ENCODE results near the gene RIMBP2.

Gene RIMBP2

GRCh38 chr12:130478786-130479185 is 237.3 kb downstream of the RIMBP2 start:
- DNase-seq = no peak

GRCh38 chr12:130477701-130478100 is 238.4 kb downstream of the RIMBP2 start:
- DNase-seq = no peak

GRCh38 chr12:130477266-130477665 is 238.8 kb downstream of the RIMBP2 start:
- no peak for DNase-seq

- DNase-seq = no peak
Observed at GRCh38 chr12:130476451-130477135, 239.5 kb downstream of the RIMBP2 start.

- no peak for DNase-seq
Observed at GRCh38 chr12:130474599-130475269, 241.4 kb downstream of the RIMBP2 start.

- no peak for DNase-seq
Observed at GRCh38 chr12:130473266-130473665, 242.8 kb downstream of the RIMBP2 start.

GRCh38 chr12:130470969-130471368 is 245.1 kb downstream of the RIMBP2 start:
- no peak for DNase-seq

- no peak for DNase-seq
Observed at GRCh38 chr12:130469552-130469951, 246.5 kb downstream of the RIMBP2 start.

GRCh38 chr12:130468700-130469245 is 247.3 kb downstream of the RIMBP2 start:
- DNase-seq = no peak

- DNase-seq = no peak
Observed at GRCh38 chr12:130468186-130468585, 247.9 kb downstream of the RIMBP2 start.

- DNase-seq = no peak
Observed at GRCh38 chr12:130465626-130466025, 250.5 kb downstream of the RIMBP2 start.

GRCh38 chr12:130465046-130465445 is 251.1 kb downstream of the RIMBP2 start:
- DNase-seq = no peak

GRCh38 chr12:130463818-130464670 is 252.1 kb downstream of the RIMBP2 start:
- DNase-seq = no peak

GRCh38 chr12:130463275-130463658 is 252.8 kb downstream of the RIMBP2 start:
- no peak for DNase-seq

GRCh38 chr12:130462558-130463274 is 253.4 kb downstream of the RIMBP2 start:
- no peak for DNase-seq

GRCh38 chr12:130461839-130462557 is 254.1 kb downstream of the RIMBP2 start:
- DNase-seq = no peak

GRCh38 chr12:130461447-130461815 is 254.7 kb downstream of the RIMBP2 start:
- DNase-seq = no peak

GRCh38 chr12:130460611-130461446 is 255.3 kb downstream of the RIMBP2 start:
- DNase-seq = no peak

- DNase-seq = no peak
Observed at GRCh38 chr12:130459916-130460315, 256.2 kb downstream of the RIMBP2 start.

GRCh38 chr12:130458341-130458740 is 257.8 kb downstream of the RIMBP2 start:
- no peak for DNase-seq

GRCh38 chr12:130457215-130457614 is 258.9 kb downstream of the RIMBP2 start:
- DNase-seq = no peak

All from suppressor macrophage (primary cell).